ENCODE data around the gene TMEM25.
A peak's percentile ranks its signal among the peaks of the same experiment; 100 is the strongest.

Gene TMEM25

DNA sequence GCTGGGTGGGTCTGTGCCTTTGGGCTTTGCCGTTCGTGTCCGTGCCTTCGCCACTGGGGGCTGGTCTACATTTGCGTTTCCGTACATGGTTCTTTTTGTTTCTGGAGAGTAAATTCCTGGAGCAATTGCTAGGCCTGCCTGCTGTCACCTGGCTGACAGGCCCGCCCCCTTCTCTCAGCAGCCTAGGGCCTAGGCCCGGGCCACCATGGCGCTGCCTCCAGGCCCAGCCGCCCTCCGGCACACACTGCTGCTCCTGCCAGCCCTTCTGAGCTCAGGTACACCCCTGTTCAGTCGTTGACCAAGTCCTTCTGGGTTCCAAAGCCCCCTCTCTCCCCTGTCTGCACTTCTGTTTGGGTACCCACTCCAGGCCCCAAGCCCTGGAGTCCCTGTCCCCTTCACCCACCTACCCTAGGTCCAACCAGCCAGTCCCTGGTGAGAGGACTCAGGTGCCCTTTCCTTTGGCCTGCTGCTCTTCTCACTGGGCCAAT, 649 bp downstream of the TMEM25 start:
- Histone ChIP-seq H3K27ac (ENCODE audit: low read depth in 2 of 2, low read length in 2 of 2) (no peak overlapping the region), H3K4me1 (ENCODE audit: control insufficient read depth in 2 of 2, insufficient read depth in 2 of 2, low read length in 2 of 2) (peaks cover 16 to 19% of the 10 kb centered on the region in 2 donors), H3K9me3 (ENCODE audit: control insufficient read depth in 2 of 2, low read length in 2 of 2) (no peaks in the 10 kb centered on the region)

DNA sequence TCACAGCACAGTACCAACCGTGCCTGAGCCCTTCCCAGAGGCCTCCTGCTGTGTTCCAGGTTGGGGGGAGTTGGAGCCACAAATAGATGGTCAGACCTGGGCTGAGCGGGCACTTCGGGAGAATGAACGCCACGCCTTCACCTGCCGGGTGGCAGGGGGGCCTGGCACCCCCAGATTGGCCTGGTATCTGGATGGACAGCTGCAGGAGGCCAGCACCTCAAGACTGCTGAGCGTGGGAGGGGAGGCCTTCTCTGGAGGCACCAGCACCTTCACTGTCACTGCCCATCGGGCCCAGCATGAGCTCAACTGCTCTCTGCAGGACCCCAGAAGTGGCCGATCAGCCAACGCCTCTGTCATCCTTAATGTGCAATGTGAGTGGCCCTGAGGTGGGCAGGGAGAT, 1.1 kb downstream of the TMEM25 start:
- no peaks in the 10 kb centered on the region for H3K9me3 ChIP-seq (ENCODE audit: control insufficient read depth in 2 of 2, low read length in 2 of 2)
- no peaks in the 10 kb centered on the region for H3K27me3 ChIP-seq (ENCODE audit: control insufficient read depth in 2 of 2, insufficient read depth in 2 of 2, low read length in 2 of 2)
- H3K4me1 ChIP-seq (ENCODE audit: control insufficient read depth in 2 of 2, insufficient read depth in 2 of 2, low read length in 2 of 2), result peaks cover 16 to 19% of the 10 kb centered on the region in 2 donors
- peak overlapping the region in 1 of 2 donors; percentile 81 for H3K4me3 ChIP-seq (ENCODE audit: low read length in 2 of 2)
- H3K36me3 ChIP-seq (ENCODE audit: control insufficient read depth in 2 of 2, insufficient read depth in 2 of 2, low read length in 2 of 2), result no peaks in the 10 kb centered on the region
- no peak overlapping the region for H3K9ac ChIP-seq (ENCODE audit: low read depth in 1 of 2, low read length in 2 of 2)
- H3K27ac ChIP-seq (ENCODE audit: low read depth in 2 of 2, low read length in 2 of 2), result no peak overlapping the region

More for the DNA sequence above, 649 bp downstream of the TMEM25 start:
- peak overlapping the region; percentile 58 to 81 for H3K4me3 ChIP-seq (ENCODE audit: low read length in 2 of 2)
- no peaks in the 10 kb centered on the region for H3K36me3 ChIP-seq (ENCODE audit: control insufficient read depth in 2 of 2, insufficient read depth in 2 of 2, low read length in 2 of 2)
- no peaks in the 10 kb centered on the region for H3K27me3 ChIP-seq (ENCODE audit: control insufficient read depth in 2 of 2, insufficient read depth in 2 of 2, low read length in 2 of 2)
- peak overlapping the region; percentile 52 to 64 for H3K9ac ChIP-seq (ENCODE audit: low read depth in 1 of 2, low read length in 2 of 2)

DNA sequence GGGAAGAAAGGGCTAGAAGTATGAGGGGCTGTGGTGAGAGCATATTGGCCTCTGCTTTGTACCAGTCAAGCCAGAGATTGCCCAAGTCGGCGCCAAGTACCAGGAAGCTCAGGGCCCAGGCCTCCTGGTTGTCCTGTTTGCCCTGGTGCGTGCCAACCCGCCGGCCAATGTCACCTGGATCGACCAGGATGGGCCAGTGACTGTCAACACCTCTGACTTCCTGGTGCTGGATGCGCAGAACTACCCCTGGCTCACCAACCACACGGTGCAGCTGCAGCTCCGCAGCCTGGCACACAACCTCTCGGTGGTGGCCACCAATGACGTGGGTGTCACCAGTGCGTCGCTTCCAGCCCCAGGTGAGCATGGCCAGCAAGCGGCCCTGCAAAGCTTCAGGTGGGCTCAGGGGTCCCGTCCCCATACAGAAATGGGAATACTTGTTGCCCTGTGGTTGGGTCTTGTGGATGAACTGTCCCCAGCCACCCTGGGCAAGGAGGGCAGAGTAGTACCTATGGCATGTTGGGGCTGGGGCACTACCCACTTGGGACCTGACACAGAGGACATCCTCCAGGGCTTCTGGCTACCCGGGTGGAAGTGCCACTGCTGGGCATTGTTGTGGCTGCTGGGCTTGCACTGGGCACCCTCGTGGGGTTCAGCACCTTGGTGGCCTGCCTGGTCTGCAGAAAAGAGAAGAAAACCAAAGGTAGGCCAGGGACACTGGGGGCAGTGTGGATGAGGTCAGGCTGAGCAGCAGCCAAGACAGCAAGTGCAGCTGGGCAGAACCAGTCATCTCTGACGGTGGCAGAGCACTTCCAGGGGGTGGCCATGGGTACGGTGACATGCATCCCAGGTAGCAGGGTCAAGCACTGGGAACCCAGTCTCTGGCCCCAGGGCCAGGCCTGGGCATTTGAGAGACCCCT, 2.1 kb downstream of the TMEM25 start:
- Histone ChIP-seq H3K4me3 (ENCODE audit: low read length in 2 of 2) (no peak overlapping the region), H3K36me3 (ENCODE audit: control insufficient read depth in 2 of 2, insufficient read depth in 2 of 2, low read length in 2 of 2) (no peaks in the 10 kb centered on the region), H3K9me3 (ENCODE audit: control insufficient read depth in 2 of 2, low read length in 2 of 2) (no peaks in the 10 kb centered on the region), H3K4me1 (ENCODE audit: control insufficient read depth in 2 of 2, insufficient read depth in 2 of 2, low read length in 2 of 2) (peaks cover 16 to 19% of the 10 kb centered on the region in 2 donors), H3K9ac (ENCODE audit: low read depth in 1 of 2, low read length in 2 of 2) (no peak overlapping the region), H3K27ac (ENCODE audit: low read depth in 2 of 2, low read length in 2 of 2) (no peak overlapping the region), H3K27me3 (ENCODE audit: control insufficient read depth in 2 of 2, insufficient read depth in 2 of 2, low read length in 2 of 2) (no peaks in the 10 kb centered on the region)

DNA sequence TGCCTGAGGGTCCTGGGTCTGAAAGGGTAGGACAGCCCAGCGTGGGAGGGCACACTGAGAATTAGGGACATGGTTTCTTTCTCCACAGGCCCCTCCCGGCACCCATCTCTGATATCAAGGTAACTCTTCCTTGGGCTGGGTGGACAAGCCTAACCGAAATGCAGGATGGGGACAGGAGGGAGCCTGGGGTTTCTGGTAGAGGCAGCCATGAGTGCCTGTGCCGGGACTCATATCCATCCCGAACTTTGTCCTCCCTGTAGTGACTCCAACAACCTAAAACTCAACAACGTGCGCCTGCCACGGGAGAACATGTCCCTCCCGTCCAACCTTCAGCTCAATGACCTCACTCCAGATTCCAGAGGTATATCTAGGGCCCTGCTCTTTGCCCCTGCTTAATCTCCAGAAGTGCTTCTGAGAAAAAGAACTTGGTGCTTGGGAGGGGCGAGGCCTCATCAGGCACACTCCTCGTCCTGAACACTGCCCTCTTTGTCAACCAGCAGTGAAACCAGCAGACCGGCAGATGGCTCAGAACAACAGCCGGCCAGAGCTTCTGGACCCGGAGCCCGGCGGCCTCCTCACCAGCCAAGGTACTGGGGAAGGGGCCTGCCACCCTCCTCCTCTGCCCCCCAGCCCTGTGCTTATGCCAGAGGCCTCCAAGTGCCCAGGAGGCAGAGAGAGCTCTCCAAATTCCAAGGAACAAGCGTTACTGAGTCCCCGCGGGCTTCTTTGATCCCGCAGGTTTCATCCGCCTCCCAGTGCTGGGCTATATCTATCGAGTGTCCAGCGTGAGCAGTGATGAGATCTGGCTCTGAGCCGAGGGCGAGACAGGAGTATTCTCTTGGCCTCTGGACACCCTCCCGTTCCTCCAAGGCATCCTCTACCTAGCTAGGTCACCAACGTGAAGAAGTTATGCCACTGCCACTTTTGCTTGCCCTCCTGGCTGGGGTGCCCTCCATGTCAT, 3.1 kb downstream of the TMEM25 start:
- Histone ChIP-seq H3K27me3 (ENCODE audit: control insufficient read depth in 2 of 2, insufficient read depth in 2 of 2, low read length in 2 of 2) (no peaks in the 10 kb centered on the region), H3K36me3 (ENCODE audit: control insufficient read depth in 2 of 2, insufficient read depth in 2 of 2, low read length in 2 of 2) (no peaks in the 10 kb centered on the region), H3K9me3 (ENCODE audit: control insufficient read depth in 2 of 2, low read length in 2 of 2) (no peaks in the 10 kb centered on the region), H3K4me1 (ENCODE audit: control insufficient read depth in 2 of 2, insufficient read depth in 2 of 2, low read length in 2 of 2) (peaks cover 16 to 19% of the 10 kb centered on the region in 2 donors), H3K27ac (ENCODE audit: low read depth in 2 of 2, low read length in 2 of 2) (no peak overlapping the region), H3K4me3 (ENCODE audit: low read length in 2 of 2) (no peak overlapping the region), H3K9ac (ENCODE audit: low read depth in 1 of 2, low read length in 2 of 2) (no peak overlapping the region)

DNA sequence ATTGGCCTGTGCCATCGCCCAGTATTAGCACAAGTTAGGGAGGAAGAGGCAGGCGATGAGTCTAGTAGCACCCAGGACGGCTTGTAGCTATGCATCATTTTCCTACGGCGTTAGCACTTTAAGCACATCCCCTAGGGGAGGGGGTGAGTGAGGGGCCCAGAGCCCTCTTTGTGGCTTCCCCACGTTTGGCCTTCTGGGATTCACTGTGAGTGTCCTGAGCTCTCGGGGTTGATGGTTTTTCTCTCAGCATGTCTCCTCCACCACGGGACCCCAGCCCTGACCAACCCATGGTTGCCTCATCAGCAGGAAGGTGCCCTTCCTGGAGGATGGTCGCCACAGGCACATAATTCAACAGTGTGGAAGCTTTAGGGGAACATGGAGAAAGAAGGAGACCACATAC, 4.3 kb downstream of the TMEM25 start:
- H3K36me3 ChIP-seq (ENCODE audit: control insufficient read depth in 2 of 2, insufficient read depth in 2 of 2, low read length in 2 of 2), result no peaks in the 10 kb centered on the region
- no peaks in the 10 kb centered on the region for H3K27me3 ChIP-seq (ENCODE audit: control insufficient read depth in 2 of 2, insufficient read depth in 2 of 2, low read length in 2 of 2)
- H3K9ac ChIP-seq (ENCODE audit: low read depth in 1 of 2, low read length in 2 of 2), result no peak overlapping the region
- no peak overlapping the region for H3K27ac ChIP-seq (ENCODE audit: low read depth in 2 of 2, low read length in 2 of 2)
- H3K4me3 ChIP-seq (ENCODE audit: low read length in 2 of 2), result no peak overlapping the region
- H3K4me1 ChIP-seq (ENCODE audit: control insufficient read depth in 2 of 2, insufficient read depth in 2 of 2, low read length in 2 of 2), result peaks cover 10 to 11% of the 10 kb centered on the region in 2 donors
- no peaks in the 10 kb centered on the region for H3K9me3 ChIP-seq (ENCODE audit: control insufficient read depth in 2 of 2, low read length in 2 of 2)

DNA sequence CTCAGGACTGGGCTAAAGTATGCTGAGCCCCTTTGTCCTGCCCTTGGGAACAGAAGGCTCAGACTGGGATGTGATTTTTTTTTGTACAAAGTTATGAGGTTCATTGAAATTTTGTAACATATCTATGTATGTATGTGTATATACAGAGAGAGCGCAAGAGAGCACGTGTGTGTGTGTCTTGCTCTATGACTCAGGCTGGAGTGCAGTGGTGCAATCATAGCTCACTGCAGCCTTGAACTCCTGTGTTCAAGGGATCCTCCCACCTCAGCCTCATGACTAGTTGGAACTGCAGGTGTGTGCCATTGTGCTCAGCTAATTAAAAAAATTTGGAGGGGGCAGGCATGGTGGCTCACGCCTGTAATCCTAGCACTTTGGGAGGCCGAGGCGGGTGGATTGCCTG, 5.7 kb downstream of the TMEM25 start:
- Histone ChIP-seq H3K27ac (ENCODE audit: low read depth in 2 of 2, low read length in 2 of 2) (no peak overlapping the region), H3K36me3 (ENCODE audit: control insufficient read depth in 2 of 2, insufficient read depth in 2 of 2, low read length in 2 of 2) (no peaks in the 10 kb centered on the region), H3K9ac (ENCODE audit: low read depth in 1 of 2, low read length in 2 of 2) (no peak overlapping the region), H3K9me3 (ENCODE audit: control insufficient read depth in 2 of 2, low read length in 2 of 2) (no peaks in the 10 kb centered on the region), H3K4me1 (ENCODE audit: control insufficient read depth in 2 of 2, insufficient read depth in 2 of 2, low read length in 2 of 2) (peaks cover 5% of the 10 kb centered on the region in 2 donors), H3K27me3 (ENCODE audit: control insufficient read depth in 2 of 2, insufficient read depth in 2 of 2, low read length in 2 of 2) (no peaks in the 10 kb centered on the region), H3K4me3 (ENCODE audit: low read length in 2 of 2) (no peak overlapping the region)

DNA sequence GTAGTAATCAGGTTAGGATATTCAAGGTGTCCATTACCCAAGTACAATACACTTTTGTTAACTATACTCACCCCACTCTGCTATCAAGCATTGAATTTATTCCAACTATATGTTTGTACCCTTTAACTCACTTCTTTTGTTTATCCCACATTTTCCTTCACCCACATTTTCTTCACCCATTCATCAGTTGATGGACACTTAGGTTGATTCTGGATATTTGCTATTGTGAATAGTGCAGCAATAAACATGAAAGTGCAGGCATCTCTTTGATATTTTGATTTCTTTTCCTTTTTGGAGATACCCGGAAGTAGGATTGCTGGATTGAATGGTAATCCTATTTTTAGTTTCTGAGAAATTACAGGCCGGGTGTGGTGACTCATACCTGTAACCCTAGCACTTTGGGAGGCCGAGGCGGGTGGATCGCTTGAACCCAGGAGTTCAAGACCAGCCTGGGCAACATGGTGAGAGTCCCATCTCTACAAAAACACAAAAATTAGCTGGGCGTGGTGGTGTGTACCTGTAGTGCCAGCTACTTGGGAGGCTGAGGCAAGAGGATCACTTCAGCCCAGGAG, 6.5 kb downstream of the TMEM25 start:
- no peak overlapping the region for H3K27ac ChIP-seq (ENCODE audit: low read depth in 2 of 2, low read length in 2 of 2)
- no peaks in the 10 kb centered on the region for H3K9me3 ChIP-seq (ENCODE audit: control insufficient read depth in 2 of 2, low read length in 2 of 2)
- no peaks in the 10 kb centered on the region for H3K36me3 ChIP-seq (ENCODE audit: control insufficient read depth in 2 of 2, insufficient read depth in 2 of 2, low read length in 2 of 2)
- no peak overlapping the region for H3K9ac ChIP-seq (ENCODE audit: low read depth in 1 of 2, low read length in 2 of 2)
- H3K27me3 ChIP-seq (ENCODE audit: control insufficient read depth in 2 of 2, insufficient read depth in 2 of 2, low read length in 2 of 2), result no peaks in the 10 kb centered on the region
- H3K4me1 ChIP-seq (ENCODE audit: control insufficient read depth in 2 of 2, insufficient read depth in 2 of 2, low read length in 2 of 2), result peaks cover 3 to 5% of the 10 kb centered on the region in 2 donors
- H3K4me3 ChIP-seq (ENCODE audit: low read length in 2 of 2), result no peak overlapping the region

DNA sequence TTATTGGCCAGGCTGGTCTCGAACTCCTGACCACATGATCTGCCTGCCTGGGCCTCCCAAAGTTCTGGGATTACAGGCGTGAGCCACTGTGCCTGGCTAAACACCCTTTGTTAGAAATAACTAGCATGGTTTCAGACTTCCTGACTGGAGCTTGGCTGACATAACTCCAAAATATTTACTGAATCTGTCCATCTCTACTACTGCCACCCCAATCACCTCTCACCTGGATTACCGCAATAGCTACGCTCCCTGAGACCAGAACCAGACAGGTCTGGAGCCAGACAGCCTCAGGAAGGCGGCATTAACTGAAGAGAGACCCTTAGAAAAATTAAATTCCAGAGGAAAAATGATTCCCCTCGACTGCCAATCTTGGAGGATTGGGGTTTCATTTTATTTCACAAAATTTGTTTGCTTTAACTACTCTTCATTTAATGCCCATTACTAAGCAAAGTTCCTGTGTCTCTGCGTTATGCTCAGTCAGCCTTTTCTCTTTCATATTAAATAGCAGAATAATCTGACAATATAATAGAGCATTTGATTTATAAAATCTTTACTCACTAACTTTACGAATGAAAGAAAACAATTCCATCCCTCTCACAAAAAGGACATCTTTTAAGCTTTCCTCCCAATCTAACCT, 13.1 kb downstream of the TMEM25 start:
- Histone ChIP-seq H3K4me1 (ENCODE audit: control insufficient read depth in 2 of 2, insufficient read depth in 2 of 2, low read length in 2 of 2) (no peaks in the 10 kb centered on the region), H3K36me3 (ENCODE audit: control insufficient read depth in 2 of 2, insufficient read depth in 2 of 2, low read length in 2 of 2) (peaks cover 8 to 10% of the 10 kb centered on the region in 2 donors), H3K9ac (ENCODE audit: low read depth in 1 of 2, low read length in 2 of 2) (no peak overlapping the region), H3K27ac (ENCODE audit: low read depth in 2 of 2, low read length in 2 of 2) (no peak overlapping the region), H3K27me3 (ENCODE audit: control insufficient read depth in 2 of 2, insufficient read depth in 2 of 2, low read length in 2 of 2) (no peaks in the 10 kb centered on the region), H3K9me3 (ENCODE audit: control insufficient read depth in 2 of 2, low read length in 2 of 2) (no peaks in the 10 kb centered on the region), H3K4me3 (ENCODE audit: low read length in 2 of 2) (no peak overlapping the region)

DNA sequence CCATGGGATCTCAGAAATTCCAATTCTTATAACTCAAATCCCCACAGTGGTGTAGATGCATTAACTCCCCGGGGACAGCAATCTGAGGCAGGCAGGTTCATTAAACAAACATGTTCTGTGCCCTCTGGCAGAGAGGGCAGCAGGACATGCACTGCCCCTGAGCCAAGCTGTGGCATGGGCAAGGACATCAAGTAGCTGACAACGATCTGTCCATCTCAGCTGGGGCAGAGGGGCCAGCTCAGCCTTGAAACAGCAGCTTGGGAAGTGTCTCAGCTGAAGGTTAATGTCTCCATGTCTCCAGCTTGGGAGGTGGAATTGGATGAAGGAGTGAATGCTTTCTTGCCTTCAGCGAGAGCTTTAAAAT, 13.6 kb downstream of the TMEM25 start:
- Histone ChIP-seq H3K27ac (ENCODE audit: low read depth in 2 of 2, low read length in 2 of 2) (no peak overlapping the region), H3K27me3 (ENCODE audit: control insufficient read depth in 2 of 2, insufficient read depth in 2 of 2, low read length in 2 of 2) (no peaks in the 10 kb centered on the region), H3K36me3 (ENCODE audit: control insufficient read depth in 2 of 2, insufficient read depth in 2 of 2, low read length in 2 of 2) (peaks cover 8 to 10% of the 10 kb centered on the region in 2 donors), H3K4me1 (ENCODE audit: control insufficient read depth in 2 of 2, insufficient read depth in 2 of 2, low read length in 2 of 2) (no peaks in the 10 kb centered on the region), H3K4me3 (ENCODE audit: low read length in 2 of 2) (no peak overlapping the region), H3K9me3 (ENCODE audit: control insufficient read depth in 2 of 2, low read length in 2 of 2) (no peaks in the 10 kb centered on the region), H3K9ac (ENCODE audit: low read depth in 1 of 2, low read length in 2 of 2) (no peak overlapping the region)

All from mucosa of rectum (tissue), 2 donors.